Measurements from ENCODE around the gene ADORA2B.

DNA sequence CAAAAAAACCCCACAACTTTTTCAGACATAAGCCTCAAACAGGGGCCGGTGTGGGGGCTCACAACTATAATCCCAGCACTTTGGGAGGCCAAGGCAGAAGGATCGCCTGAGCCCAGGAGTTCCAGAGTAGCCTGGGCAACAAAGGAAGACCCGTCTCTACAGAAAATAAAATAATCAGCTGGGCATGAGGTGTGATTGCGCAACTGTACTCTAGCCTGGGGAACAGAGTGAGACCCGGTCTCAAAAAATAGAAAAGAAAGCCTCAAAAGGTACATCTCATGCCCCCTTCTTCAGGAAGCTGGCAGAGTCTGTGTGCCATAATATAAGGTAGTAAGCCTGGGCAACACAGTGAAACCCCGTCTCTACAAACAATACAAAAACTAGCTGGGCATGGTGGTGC is 51.4 kb downstream of the ADORA2B start:
- TF ChIP-seq, protein P1, sequence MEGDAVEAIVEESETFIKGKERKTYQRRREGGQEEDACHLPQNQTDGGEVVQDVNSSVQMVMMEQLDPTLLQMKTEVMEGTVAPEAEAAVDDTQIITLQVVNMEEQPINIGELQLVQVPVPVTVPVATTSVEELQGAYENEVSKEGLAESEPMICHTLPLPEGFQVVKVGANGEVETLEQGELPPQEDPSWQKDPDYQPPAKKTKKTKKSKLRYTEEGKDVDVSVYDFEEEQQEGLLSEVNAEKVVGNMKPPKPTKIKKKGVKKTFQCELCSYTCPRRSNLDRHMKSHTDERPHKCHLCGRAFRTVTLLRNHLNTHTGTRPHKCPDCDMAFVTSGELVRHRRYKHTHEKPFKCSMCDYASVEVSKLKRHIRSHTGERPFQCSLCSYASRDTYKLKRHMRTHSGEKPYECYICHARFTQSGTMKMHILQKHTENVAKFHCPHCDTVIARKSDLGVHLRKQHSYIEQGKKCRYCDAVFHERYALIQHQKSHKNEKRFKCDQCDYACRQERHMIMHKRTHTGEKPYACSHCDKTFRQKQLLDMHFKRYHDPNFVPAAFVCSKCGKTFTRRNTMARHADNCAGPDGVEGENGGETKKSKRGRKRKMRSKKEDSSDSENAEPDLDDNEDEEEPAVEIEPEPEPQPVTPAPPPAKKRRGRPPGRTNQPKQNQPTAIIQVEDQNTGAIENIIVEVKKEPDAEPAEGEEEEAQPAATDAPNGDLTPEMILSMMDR (IDR thresholded peaks at IDR 0.05), result no peak
- TF ChIP-seq POLR2A (IDR thresholded peaks at IDR 0.05), result no peak
- no peak for TF ChIP-seq POLR2AphosphoS5 (IDR thresholded peaks at IDR 0.05)

Measured in prostate gland (tissue), 2 donors.